Measurements from ENCODE around the gene ABCC1.
A peak's percentile ranks its signal among the peaks of the same experiment; 100 is the strongest.

ABCC1 gene

DNA sequence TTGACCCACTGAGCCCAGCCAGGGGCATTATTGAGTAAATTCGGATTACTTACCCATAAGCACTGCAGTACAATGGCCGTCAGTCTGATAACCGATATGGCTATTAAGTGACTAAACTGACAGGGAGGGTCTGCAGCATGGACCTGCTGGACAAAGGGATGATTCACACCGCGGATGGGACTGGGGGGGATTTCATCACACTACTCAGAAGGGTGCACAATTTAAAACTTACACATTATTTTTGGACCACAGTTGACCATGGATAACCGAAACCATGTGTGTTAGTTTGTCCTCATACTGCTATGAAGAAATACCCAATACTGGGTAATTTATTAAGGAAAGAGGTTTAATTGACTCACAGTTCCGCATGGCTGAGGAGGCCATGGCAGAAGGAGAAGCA, 167.4 kb downstream of the ABCC1 start:
- no peak for DNase-seq

DNA sequence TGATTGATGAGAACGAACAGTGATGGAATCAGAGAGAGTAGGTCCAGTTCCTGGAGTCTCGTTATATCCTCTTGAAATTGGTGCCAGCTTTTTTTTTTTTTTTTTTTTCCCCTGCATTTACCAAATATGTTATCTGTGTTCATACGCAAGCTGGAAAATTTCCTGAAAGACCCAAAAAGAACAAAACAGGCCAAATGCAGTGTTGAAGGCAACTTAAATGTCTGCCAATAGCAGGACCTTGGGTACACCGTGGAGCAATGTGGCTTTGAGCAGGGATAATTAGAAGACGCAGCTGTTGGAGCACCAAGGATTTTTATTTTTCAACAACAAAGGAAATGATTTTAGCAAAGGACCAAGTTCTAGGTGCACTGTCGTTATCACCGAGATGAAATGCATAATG, 168.9 kb downstream of the ABCC1 start:
- DNase-seq = no peak

- DNase-seq = no peak
Measured at GRCh38 chr16:16120044-16120381, 170.6 kb downstream of the ABCC1 start.

GRCh38 chr16:16120382-16121184, 171.2 kb downstream of the ABCC1 start:
- DNase-seq = no peak

- no peak for DNase-seq
Measured at GRCh38 chr16:16121185-16121727, 171.8 kb downstream of the ABCC1 start.

GRCh38 chr16:16122264-16122663, 172.8 kb downstream of the ABCC1 start:
- DNase-seq = peak in 1 of 3 donors; percentile 35

- no peak for DNase-seq
Measured at GRCh38 chr16:16124438-16124837, 175.0 kb downstream of the ABCC1 start.

- no peak for DNase-seq
Measured at GRCh38 chr16:16124974-16125373, 175.6 kb downstream of the ABCC1 start.

GRCh38 chr16:16126896-16127295, 177.5 kb downstream of the ABCC1 start:
- DNase-seq = no peak

DNA sequence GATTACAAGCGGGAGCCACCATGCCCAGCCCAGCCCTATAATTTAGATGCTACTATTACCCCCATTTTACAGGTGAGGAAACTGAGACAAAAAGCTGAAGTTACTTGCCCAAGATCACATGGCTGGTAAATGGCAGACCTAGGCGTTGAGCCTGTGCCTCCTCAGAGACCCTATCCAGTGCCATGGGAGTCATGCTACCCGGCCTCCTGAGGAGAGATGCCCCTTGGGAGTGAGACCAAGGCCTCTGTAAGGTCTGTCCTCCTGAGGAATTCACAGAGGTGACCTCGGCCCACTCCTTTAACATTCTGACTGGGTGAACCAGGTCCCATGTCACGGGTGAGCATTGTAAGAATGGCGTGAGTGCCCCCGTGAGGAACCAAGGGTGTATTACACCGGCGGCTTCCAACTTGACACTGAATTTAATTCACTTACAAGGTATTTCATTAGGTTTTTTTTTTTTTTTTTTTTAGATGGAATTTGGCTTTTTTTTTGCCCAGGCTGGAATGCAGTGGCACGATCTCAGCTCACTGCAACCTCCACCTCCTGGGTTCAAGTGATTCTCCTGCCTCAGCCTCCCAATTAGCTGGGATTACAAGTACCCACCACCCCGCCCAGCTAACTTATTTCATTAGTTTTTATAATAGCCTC, 178.2 kb downstream of the ABCC1 start:
- peak; percentile 75 to 78 (median 77) for DNase-seq

- no peak for DNase-seq
Measured at GRCh38 chr16:16131204-16131603, 181.8 kb downstream of the ABCC1 start.

- no peak for DNase-seq
Measured at GRCh38 chr16:16131659-16132058, 182.2 kb downstream of the ABCC1 start.

DNA sequence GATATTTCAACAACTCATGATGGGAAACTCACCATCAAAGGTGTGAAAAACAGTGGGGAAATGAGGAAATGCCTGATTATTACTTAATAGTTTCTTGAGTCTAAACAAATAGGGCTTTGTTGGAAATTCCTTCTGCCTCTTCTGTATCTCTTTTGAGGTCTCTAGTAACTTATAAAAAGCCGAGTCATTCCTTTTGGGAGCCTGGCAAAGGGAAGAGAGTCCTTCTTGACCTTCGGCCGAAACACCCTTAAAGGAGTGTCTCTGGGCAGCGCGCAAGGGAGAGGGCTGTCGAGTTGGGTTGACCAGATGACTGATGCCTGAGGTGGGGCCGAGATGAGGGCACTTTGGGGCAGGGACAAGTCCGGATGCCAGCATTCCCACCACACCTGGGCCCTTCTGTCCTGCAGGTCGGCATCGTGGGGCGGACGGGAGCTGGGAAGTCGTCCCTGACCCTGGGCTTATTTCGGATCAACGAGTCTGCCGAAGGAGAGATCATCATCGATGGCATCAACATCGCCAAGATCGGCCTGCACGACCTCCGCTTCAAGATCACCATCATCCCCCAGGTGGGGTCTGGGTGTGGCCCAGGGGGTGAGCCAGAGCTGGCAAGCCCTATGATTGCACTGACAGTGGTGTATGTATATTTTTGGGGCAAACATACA, 184.7 kb downstream of the ABCC1 start:
- DNase-seq = no peak

DNA sequence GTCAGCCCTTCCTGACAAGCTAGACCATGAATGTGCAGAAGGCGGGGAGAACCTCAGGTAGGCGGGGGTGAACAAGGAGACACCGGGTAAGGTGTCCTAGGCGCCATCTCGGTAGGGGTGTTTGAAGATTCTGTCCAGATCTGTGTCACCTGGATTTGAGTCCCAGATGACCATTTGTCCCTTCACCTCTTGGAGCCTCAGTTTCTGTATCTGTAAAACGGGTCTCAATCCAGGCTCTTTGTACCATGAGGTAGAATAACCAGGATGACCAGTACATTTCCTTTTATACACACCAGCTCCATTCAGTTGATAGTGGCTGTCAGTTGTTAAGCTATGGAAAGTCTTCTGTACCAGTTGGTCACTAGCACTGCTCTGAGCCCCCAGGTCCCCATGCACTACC, 187.2 kb downstream of the ABCC1 start:
- no peak for DNase-seq

DNA sequence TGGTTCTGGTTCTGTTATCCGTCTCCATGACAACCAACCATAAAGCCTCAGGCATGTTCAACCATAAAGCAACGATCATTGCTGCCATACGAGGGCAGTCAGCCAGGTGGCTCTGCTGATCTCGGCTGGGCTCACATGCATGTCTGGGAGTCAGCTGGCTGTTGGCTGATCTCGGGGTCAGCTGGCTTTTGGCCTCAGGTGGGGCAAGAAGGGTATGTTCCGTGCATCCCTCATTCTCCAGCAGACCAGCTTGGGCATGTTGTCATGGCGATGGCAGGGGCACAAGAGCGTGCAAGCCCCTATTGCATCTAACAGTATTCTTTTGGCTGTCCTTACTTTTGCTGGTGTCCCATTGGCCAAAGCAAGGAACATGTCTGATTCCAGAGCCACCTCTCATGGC, 187.7 kb downstream of the ABCC1 start:
- no peak for DNase-seq

DNA sequence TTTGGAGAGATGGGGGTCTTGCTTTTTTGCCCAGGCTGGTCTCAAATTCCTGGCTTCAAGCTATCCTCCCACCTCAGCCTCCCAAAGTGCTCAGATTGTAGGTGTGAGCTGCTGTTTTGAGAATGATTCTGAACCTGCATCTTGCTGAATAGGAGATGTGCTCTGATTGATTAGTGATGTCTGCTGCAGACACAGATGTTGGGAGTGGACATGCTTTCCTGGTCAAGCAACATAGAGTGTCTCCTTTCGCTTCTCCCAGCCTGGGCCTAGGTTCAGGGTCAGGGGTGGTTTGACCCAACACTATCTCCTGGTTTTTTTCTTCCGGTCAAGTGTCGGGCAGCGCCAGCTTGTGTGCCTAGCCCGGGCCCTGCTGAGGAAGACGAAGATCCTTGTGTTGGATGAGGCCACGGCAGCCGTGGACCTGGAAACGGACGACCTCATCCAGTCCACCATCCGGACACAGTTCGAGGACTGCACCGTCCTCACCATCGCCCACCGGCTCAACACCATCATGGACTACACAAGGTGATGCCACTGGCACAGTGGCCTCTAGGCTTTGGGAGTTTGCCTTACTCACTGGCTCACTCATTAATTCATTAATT, 188.7 kb downstream of the ABCC1 start:
- no peak for DNase-seq

- DNase-seq = no peak
Measured at GRCh38 chr16:16139061-16139460, 189.6 kb downstream of the ABCC1 start.

DNA sequence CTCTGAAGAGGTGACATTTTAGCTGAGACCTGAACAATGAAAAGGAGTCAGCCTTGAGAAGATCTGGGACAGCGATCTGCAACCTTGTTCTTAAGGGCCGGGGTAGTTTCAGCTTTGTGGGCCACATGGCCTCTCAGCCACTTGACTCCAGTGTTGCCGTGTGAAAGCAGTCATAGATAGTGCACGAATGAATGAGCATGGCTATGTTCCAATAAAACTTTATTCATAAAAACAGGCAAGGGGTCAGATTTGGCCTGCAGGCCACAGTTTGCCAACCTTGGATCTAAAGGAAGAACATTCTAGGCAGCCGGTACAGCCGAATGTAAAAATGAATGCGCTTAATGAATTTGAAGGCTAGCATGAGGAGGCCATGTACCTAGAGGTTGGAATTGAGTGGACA, 190.4 kb downstream of the ABCC1 start:
- DNase-seq = no peak

DNA sequence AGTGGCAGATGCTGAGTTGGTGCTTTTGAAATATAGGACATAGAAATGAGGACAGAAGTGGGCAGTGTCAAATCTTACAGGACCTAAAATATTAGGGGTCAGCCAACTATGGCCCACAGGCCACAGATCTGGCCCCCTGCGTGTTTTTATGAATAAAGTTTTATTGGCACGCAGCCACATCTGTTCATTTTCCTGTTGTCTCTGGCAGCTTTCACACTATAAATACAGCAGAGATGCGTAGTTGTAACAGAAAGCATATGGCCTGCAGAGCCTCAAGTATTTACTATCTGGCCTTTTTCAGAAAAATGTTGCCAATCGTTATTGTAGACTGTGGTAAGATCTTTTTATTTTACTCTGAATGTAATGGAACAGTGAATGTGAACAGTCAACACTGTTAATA, 191.1 kb downstream of the ABCC1 start:
- no peak for DNase-seq

DNA sequence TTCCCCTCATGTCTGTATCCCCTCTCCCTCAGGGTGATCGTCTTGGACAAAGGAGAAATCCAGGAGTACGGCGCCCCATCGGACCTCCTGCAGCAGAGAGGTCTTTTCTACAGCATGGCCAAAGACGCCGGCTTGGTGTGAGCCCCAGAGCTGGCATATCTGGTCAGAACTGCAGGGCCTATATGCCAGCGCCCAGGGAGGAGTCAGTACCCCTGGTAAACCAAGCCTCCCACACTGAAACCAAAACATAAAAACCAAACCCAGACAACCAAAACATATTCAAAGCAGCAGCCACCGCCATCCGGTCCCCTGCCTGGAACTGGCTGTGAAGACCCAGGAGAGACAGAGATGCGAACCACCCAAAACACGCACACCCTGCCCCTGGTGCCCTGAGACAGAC, 191.7 kb downstream of the ABCC1 start:
- no peak for DNase-seq

- DNase-seq = no peak
Measured at GRCh38 chr16:16141784-16142396, 192.5 kb downstream of the ABCC1 start.

DNA sequence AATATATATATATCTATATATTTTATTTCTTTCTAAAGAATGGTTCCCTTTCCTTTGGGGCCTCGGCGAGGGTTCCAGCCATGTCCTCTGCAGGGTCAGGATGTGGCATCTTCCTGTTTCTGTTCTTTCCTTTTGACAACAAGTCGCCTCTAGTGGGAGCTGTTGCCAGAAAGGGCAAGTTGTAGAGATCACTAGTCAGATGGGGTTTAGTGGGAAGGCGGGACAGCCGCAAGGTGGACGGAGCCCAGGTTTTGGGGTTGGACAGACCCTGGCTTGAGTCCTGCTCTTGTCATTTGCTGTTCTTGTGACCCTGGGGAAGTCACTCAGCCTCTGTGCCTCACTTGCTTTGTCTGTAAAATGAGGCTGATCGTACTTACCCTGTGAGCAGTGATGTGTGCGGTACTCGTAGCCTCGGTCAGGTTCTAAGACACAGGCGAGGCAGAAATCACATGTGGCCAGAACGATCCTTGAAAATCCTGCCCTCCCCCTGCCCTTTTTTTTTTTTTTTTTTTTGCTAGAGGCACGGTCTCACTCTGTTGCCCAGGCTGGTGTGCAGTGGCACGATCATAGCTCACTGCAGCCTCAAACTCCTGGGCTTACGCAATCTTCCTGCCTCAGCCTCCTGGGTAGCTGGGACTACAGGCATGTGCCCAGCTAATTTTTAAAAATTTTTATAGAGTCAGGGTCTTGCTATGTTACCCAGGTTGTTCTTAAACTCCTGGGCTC, 193.8 kb downstream of the ABCC1 start:
- peak; percentile 45 to 56 (median 49) for DNase-seq

Measured in suppressor macrophage treated with lipopolysaccharide for 1 hour (primary cell).